ELR (cell line): ENCODE measurements around the gene PSRC1.
A peak's percentile ranks its signal among the peaks of the same experiment; 100 is the strongest.

Experiments
- DNase-seq: peaks from one replicate; pipeline ENCODE4 v3.0.0-alpha.2; 2015; ENCODE audit warnings: low read depth

PSRC1 gene

DNA sequence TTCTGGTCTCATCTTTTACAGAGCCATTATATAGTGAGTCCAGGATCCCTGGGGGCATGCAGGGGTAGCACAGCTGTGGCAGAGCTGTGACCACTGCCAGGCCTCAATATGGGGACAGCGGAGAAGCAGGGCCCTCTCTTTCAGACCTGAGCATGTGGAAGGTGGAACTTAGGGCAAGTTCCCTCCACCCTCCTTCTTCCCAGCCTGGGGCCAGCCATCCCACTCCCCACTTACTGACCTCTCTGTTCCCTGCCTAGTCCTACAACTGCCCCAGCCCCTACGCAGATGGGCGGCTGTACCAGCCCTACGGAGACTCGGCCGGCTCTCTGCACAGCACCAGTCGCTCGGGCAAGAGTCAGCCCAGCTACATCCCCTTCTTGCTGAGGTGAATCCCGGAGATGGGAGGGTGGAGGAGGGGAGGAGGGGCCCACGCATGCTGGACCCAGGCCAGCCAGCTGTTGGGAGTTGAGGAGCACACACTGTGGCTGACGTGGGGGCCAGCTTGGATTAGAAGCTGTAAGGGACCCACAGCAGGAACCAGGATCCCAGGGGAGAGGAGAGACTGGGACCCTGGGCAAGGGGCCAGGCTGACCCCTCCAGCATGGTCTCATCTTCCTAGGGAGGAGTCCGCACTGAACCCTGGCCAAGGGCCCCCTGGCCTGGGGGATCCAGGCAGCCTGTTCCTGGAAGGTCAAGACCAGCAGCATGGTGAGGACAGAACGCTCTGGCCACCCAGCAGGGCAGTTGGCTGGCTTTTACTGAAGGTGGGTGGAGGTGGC lies 10.7 kb downstream of the PSRC1 start:
- DNase-seq = no peak

DNA sequence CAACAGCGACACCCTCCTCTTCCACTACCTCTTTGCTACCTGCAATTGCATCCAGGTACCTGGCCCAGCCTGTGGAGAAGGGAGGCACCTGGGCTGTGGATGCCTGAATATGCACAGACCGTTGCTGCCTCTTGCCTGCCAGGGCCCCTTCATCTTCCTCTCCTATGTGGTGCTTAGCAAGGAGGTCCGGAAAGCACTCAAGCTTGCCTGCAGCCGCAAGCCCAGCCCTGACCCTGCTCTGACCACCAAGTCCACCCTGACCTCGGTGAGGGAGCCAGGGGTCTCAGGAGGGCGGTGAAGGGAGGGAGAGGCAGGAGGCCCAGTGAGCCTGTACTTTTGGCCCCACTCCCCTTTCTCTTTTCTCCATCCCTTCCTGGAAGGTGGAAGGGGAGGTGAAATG lies 11.5 kb downstream of the PSRC1 start:
- DNase-seq = no peak

DNA sequence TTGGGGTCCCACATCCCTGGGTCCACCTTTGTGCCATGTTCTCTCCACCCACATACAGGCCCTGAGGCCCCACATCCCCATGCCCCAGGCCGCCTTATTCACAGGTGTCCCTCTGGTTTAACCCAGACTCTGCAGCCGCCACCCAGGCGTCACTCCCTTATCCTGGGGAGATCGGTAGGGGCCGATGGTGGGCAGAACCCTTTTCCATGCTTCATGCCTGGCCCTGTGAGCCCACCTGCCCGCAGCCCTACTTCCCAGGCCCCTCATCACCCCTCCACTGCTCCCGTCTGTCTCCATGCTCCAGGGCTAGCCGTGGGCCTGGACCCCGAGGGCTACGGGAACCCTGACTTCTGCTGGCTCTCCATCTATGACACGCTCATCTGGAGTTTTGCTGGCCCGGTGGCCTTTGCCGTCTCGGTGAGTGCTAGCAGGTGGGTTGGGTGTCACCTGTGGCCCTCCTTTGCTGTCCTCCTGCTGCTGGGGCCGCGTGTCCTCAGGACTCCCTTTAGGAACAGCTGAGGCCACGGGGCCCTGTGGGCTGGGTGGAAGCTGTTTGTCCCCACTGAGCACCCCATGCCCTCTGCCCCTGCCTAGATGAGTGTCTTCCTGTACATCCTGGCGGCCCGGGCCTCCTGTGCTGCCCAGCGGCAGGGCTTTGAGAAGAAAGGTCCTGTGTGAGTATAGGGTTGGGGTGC lies 12.2 kb downstream of the PSRC1 start:
- no peak for DNase-seq

DNA sequence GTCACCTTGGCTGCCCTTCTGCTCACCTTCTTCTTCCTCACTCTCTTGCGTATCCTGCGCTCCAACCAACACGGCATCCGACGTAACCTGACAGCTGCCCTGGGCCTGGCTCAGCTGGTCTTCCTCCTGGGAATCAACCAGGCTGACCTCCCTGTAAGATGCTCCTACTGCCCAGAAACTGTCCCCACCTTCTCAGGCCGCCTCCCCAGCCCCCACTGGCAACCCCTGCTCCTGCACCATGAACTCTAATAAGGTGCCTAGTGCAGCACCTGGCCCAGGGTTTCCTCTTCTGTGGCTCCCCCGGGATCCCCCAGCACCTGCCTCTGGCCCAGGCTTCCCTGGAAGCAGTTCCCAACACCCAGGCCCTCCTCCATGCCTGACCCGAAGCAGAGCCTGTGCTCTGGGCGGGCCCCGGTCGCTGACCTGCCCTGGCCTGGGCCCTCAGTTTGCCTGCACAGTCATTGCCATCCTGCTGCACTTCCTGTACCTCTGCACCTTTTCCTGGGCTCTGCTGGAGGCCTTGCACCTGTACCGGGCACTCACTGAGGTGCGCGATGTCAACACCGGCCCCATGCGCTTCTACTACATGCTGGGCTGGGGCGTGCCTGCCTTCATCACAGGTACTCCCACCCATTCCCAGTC lies 12.8 kb downstream of the PSRC1 start:
- no peak for DNase-seq

DNA sequence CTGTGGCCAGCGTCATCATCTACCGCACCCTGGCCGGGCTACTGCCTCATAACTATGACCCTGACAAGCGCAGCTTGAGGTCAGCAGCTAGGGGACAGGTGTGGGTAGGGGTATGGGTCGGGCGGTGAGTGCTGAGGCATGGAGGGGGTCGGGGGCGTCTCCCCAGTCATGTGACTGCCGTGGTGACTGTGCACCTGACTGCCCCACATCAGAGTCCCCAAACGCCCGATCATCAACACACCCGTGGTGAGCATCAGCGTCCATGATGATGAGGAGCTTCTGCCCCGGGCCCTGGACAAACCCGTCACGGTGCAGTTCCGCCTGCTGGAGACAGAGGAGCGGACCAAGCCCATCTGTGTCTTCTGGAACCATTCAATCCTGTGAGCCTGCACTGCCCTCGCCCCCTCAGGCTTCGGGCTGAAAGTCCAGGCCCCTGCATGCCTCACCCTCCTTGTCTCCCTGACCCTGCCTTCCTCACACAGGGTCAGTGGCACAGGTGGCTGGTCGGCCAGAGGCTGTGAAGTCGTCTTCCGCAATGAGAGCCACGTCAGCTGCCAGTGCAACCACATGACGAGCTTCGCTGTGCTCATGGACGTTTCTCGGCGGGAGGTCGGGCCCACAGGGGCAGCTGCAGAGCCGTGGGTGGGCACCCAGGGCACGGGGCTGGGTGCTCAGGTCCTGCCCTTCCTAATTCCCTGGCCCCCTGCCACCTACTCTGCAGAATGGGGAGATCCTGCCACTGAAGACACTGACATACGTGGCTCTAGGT lies 13.5 kb downstream of the PSRC1 start:
- no peak for DNase-seq

DNA sequence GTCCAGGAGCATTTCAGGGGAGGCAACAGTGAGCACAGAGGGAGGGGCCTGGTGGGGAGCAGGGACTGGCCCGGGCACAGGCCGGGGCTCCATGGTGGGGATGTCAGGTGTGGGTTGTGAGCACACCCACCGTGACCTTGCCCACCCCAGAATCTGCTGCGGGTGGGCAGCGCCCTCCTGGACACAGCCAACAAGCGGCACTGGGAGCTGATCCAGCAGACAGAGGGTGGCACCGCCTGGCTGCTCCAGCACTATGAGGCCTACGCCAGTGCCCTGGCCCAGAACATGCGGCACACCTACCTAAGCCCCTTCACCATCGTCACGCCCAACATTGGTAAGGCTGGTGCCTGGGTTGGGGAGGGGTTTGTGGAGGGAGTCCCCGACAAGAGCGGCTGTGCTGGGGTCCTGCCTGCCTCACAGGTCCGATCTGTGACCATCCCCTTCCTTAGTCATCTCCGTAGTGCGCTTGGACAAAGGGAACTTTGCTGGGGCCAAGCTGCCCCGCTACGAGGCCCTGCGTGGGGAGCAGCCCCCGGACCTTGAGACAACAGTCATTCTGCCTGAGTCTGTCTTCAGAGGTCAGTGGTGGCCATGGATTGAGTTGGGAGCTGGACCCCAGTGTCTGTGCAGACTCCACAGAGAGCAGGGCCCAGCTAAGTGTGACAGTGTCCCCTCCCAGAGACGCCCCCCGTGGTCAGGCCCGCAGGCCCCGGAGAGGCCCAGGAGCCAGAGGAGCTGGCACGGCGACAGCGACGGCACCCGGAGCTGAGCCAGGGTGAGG lies 14.3 kb downstream of the PSRC1 start:
- DNase-seq = no peak

DNA sequence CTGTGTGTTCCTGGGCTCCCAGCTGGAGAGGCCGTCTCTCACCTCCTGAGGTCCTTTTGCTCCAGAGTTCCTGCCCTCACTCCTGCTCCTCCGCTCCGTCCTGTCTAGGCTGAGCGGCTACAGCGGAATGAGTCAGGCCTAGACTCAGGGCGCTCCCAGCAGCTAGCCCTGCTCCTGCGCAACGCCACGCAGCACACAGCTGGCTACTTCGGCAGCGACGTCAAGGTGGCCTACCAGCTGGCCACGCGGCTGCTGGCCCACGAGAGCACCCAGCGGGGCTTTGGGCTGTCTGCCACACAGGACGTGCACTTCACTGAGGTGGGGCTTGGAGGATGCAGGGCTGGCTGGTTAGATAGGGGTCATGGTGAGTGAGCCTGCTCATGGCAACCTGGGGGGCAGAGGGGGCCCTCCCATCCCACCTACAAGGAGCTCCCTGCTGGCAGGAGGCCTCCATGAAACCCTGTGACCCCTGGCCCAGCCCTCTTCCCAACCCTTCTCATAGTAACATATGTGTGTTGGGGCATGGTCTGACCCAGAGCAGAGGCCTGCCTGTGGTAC lies 15.1 kb downstream of the PSRC1 start:
- no peak for DNase-seq

DNA sequence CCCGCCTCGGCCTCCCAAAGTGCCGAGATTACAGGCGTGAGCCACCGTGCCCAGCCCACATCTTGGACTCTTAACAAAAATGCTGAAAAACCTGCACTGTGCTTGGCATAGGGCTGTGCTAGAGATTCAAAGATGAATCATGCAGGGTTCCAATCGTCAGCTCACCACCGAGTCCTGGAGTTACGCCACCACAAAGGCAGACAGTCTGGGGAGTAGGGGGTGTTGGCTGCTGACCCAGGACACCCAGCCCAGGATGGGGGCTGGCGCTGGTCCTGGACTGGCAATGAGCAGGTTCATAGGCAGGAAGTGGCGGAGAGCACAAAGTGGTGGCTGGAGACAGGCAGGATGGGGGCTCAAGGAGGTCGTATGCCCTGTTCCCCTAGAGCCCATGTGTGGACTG lies 16.0 kb downstream of the PSRC1 start:
- DNase-seq = peak; percentile 60

DNA sequence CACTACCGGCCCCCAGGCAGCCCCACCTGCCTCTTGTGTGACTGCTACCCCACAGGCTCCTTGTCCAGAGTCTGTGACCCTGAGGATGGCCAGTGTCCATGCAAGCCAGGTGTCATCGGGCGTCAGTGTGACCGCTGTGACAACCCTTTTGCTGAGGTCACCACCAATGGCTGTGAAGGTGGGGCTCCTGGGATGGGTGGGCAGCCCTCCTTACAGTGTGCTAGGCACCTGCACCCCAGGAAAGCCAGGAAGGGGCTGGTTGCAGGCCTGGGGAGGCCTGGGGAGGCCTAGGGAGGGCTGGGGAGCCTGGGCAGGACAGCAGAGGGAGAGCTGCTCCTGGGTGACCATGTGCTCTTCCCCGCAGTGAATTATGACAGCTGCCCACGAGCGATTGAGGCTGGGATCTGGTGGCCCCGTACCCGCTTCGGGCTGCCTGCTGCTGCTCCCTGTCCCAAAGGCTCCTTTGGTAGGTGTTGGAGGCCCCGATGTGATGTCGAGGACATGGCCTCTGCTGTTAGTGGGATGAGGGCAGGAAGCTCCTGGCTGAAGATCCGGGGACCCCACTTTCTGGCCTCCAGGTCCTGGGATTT lies 17.1 kb downstream of the PSRC1 start:
- no peak for DNase-seq

DNA sequence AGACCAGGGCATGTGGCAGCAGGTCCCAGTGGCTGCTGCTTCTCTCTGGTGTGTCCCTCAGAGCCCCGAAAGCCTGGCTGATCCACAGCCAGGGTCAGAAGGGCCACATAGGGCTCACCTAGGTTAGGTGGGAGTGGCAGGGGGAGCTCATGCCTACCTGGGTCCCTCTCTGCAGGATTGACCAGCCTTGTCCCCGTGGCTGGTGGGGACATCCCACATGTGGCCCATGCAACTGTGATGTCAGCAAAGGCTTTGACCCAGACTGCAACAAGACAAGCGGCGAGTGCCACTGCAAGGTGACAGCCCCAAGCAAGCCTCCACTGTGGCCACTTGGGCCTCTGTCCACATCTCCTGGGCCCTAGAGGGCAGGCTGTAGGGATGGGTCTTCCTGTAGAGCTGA lies 17.9 kb downstream of the PSRC1 start:
- no peak for DNase-seq

DNA sequence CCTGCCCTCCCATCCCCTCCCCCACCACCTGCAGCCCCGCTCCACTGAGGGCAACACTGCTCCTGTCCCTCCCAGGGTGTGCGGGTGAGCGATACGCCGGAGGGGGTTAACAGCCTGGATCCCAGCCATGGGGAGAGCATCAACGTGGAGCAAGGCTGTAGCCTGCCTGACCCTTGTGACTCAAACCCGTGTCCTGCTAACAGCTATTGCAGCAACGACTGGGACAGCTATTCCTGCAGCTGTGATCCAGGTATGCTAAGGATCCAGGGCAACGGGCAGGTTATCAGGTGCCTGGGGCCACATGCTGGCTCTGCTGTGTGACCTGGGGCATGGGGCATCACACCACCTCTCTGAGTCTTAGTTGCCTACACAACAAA lies 18.6 kb downstream of the PSRC1 start:
- no peak for DNase-seq

DNA sequence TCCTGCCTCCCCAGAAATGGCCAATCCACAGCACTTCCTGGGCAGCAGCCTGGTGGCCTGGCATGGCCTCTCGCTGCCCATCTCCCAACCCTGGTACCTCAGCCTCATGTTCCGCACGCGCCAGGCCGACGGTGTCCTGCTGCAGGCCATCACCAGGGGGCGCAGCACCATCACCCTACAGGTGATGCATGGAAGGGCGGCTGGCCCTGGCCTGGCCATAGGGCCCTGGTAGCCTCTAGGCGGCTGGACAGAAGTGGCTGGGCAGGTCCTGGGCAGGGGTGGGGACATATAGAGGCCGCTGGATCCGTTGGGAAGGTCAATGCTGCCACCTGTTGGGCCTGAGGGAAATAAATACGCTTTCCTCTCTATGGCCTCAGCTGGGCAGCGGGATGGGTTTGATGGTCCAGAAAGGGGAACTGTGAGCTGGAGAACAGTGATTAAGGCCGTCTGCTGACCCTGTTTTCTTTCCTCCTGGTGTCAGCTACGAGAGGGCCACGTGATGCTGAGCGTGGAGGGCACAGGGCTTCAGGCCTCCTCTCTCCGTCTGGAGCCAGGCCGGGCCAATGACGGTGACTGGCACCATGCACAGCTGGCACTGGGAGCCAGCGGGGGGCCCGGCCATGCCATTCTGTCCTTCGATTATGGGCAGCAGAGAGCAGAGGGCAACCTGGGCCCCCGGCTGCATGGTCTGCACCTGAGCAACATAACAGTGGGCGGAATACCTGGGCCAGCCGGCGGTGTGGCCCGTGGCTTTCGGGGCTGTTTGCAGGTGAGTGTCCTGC lies 19.2 kb downstream of the PSRC1 start:
- DNase-seq = peak; percentile 95

DNA sequence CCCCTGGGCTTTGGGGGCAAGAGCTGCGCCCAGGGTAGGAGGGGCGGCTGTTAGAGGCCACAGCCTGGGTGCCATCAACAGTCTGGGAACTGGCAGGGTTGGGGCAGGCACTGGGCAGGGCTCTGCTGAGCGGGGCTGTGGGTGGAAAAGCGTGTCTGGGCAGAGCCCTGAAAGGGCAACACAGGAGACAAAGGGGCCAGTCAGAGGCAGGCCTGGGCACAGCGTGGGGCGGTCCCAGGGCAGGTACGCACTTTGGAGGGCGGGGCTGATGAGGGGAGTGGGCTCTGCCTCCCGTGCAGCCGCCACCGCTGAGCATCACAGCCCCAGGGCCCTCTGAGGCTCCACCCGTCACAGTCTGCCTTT lies 19.7 kb downstream of the PSRC1 start:
- no peak for DNase-seq

DNA sequence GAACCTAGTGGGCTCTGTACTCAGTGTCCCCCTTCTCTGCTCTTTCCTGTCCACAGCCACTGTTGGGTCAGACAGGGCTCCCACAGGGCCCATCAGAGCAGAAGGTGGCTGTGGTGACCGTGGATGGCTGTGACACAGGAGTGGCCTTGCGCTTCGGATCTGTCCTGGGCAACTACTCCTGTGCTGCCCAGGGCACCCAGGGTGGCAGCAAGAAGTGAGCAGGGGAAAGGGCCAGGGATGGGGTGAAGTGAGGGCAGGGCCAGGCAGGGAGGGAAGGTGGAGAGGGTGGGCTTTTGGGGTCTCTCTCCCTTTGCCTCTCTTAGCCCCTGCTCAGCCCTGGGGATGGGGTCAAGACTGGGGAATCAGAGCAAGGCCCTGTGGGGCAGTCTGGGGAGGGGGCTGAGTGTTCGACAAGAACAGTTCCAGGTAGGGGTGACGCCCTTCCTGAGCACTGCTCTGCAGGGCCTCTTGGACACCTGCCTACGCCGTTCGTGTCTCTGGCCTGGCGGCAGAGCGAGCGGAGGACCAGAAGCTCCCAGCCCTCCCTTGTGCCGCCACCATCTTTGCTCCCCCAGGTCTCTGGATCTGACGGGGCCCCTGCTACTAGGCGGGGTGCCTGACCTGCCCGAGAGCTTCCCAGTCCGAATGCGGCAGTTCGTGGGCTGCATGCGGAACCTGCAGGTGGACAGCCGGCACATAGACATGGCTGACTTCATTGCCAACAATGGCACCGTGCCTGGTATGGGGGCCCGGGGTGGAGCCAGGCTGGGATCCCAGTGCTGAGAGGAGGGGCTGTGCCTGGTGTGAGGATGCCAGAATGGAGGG lies 20.5 kb downstream of the PSRC1 start:
- no peak for DNase-seq

DNA sequence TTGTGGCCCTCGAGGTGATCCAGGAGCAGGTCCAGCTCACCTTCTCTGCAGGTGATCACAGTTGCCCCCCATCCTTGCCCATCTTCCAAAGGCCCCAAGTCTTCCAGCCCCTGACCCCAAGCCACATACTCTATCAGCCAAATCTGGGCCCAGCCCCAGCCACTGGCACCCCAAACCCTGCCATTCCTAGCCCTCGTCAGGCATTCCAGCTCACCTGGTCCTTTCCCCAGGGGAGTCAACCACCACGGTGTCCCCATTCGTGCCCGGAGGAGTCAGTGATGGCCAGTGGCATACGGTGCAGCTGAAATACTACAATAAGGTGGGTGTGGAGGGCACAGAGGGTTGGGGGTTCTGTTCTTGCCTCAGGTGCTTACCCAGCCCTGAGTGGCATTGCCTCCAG lies 21.4 kb downstream of the PSRC1 start:
- DNase-seq = no peak

DNA sequence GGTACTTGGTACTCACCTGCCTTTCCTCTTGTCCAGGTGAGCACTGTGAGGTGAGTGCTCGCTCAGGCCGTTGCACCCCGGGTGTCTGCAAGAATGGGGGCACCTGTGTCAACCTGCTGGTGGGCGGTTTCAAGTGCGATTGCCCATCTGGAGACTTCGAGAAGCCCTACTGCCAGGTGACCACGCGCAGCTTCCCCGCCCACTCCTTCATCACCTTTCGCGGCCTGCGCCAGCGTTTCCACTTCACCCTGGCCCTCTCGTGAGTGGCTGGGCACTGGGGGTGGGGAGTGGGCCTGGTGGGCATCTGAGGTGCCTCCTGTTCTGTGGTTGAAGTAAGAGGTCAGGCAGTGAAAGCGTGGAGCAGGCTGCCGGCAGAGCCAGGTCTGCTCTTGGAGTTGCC lies 21.9 kb downstream of the PSRC1 start:
- no peak for DNase-seq

DNA sequence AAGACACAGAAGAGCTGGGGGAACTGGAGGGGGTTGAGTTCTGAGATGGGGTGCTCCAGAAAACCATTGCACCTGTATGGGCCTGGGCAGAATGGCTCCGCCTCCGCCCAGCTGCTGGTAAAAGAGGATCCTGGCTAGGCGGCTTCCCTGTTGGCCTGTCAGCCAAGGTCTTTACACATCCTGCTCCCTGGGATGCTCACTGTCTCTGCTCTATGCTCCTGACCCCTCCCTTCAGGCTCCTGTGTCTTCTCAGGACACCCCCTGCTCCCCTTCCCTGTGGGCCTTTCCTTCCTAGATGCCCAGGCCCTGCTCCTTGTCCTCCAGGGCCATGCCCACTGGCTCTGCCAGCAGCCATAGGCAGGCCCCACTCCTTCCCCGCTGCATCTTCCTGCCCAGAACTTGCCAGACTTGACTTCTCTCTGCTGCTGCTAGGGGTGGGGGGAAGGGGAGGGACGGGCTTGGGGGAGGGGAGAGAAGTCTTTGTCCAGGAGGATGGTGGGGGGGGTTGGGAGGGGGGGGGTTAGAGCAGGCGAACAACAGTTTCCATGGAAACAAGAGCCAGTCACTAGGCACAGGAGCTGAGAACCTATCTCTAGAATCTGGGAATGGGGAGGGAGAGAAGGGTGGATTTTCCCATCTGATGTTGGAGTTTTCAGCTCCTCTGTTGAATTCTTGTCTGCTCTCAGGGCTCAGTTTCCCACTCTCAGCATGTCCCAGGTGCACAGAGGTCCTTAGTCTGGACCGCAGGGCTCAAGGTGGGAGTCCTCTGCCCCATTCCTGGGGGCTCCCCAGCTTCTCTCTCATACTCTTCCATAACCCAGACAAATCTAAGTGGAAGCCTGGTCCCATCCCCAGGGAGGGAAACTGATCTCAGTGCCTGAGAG lies 23.0 kb downstream of the PSRC1 start:
- no peak for DNase-seq
